NCI-H2029 (cell line): ENCODE measurements around the gene ZNF560.
A peak's percentile ranks its signal among the peaks of the same experiment; 100 is the strongest.
"Not testable (repeated sequence)": the region's sequence is repeated elsewhere in the genome, so short reads cannot be mapped to it uniquely, and the experiment has no call there.

Source experiments
- DNase-seq: peaks from one replicate; lab custom pipeline; 2025; lab: John Stamatoyannopoulos, UW

The ZNF560 gene

GRCh38 chr19:9498183-9498902, at the start of gene ZNF560:
TSS of gene ZNF560 (minus strand) at chr19:9498616. CDS start at chr19:9475313, 23,303 bp downstream.
- DNase-seq = no peak

GRCh38 chr19:9547870-9548269, 49.5 kb upstream of the ZNF560 start:
- no peak for DNase-seq

- not testable (repeated sequence) for DNase-seq
Measured at GRCh38 chr19:9541281-9541680, 42.9 kb upstream of the ZNF560 start.

- DNase-seq = not testable (repeated sequence)
Measured at GRCh38 chr19:9539921-9540320, 41.5 kb upstream of the ZNF560 start.

- not testable (repeated sequence) for DNase-seq
Measured at GRCh38 chr19:9539201-9539600, 40.8 kb upstream of the ZNF560 start.

- peak; percentile 88 for DNase-seq
Measured at GRCh38 chr19:9538183-9539058, 40.0 kb upstream of the ZNF560 start, which contains the start of gene ZNF426. TSS of gene ZNF426 (minus strand) at chr19:9538645. CDS start at chr19:9536232, 2,413 bp downstream.

GRCh38 chr19:9535934-9536333, 37.5 kb upstream of the ZNF560 start:
- no peak for DNase-seq

GRCh38 chr19:9531933-9532332, 33.5 kb upstream of the ZNF560 start:
- DNase-seq = no peak

GRCh38 chr19:9528757-9529336, 30.4 kb upstream of the ZNF560 start:
- no peak for DNase-seq

- DNase-seq = no peak
Measured at GRCh38 chr19:9523885-9524474, 25.6 kb upstream of the ZNF560 start.

GRCh38 chr19:9507285-9507684, 8.9 kb upstream of the ZNF560 start:
- no peak for DNase-seq

- no peak for DNase-seq
Measured at GRCh38 chr19:9500796-9501195, 2.4 kb upstream of the ZNF560 start.

GRCh38 chr19:9494096-9494495, 4.3 kb downstream of the ZNF560 start:
- DNase-seq = no peak

- DNase-seq = no peak
Measured at GRCh38 chr19:9487016-9487415, 11.4 kb downstream of the ZNF560 start.

GRCh38 chr19:9485140-9485539, 13.3 kb downstream of the ZNF560 start:
- no peak for DNase-seq

- no peak for DNase-seq
Measured at GRCh38 chr19:9474975-9475374, 23.4 kb downstream of the ZNF560 start.

- DNase-seq = no peak
Measured at GRCh38 chr19:9467161-9467560, 31.3 kb downstream of the ZNF560 start.

GRCh38 chr19:9461938-9462337, 36.5 kb downstream of the ZNF560 start:
- DNase-seq = no peak

- no peak for DNase-seq
Measured at GRCh38 chr19:9456018-9456689, 42.3 kb downstream of the ZNF560 start.

- DNase-seq = no peak
Measured at GRCh38 chr19:9453953-9454352, 44.5 kb downstream of the ZNF560 start.

GRCh38 chr19:9445037-9445436, 53.4 kb downstream of the ZNF560 start:
- no peak for DNase-seq

- DNase-seq = no peak
Measured at GRCh38 chr19:9436358-9436757, 62.1 kb downstream of the ZNF560 start.
